ENCODE results near the gene FAM149A. TPM values are rescaled to one million over a fixed set of nuclear protein-coding genes. Genes with fewer than 3 reads are reported as not detected.

Gene FAM149A
- total and polyA plus RNA-seq, 10 donors, result 0.61 to 7.3 (median 3.2) TPM

DNA sequence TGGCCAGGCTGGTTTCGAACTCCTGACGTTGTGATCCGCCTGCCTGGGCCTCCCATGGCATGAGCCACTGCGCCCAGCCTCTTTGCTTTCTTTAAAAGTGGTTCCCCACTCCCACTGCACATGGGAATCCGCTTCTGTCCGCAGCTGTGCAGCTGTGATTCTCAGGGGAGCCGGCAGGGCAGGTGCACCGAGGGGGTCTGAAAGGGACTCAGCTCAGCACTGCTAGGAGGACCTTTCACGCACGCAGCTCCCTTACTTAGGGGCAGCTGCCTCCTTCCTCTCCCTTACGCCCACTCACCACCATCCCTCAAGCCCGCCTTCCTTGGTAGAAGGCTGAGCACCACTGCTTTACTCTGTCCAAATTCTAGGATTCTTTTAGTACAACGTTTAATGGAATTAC lies 46.4 kb downstream of the FAM149A start:
- no peak for DNase-seq
- no peak overlapping the region for H3K27ac ChIP-seq
- TF ChIP-seq POLR2A (IDR thresholded peaks at IDR 0.05) (no peak), POLR2AphosphoS5 (IDR thresholded peaks at IDR 0.05) (no peak)
- TF ChIP-seq, protein P1, sequence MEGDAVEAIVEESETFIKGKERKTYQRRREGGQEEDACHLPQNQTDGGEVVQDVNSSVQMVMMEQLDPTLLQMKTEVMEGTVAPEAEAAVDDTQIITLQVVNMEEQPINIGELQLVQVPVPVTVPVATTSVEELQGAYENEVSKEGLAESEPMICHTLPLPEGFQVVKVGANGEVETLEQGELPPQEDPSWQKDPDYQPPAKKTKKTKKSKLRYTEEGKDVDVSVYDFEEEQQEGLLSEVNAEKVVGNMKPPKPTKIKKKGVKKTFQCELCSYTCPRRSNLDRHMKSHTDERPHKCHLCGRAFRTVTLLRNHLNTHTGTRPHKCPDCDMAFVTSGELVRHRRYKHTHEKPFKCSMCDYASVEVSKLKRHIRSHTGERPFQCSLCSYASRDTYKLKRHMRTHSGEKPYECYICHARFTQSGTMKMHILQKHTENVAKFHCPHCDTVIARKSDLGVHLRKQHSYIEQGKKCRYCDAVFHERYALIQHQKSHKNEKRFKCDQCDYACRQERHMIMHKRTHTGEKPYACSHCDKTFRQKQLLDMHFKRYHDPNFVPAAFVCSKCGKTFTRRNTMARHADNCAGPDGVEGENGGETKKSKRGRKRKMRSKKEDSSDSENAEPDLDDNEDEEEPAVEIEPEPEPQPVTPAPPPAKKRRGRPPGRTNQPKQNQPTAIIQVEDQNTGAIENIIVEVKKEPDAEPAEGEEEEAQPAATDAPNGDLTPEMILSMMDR (IDR thresholded peaks at IDR 0.05 in 8 of 11, conservative IDR thresholded peaks at IDR 0.05 in 3 of 11), result no peak
- intact Hi-C loops (cut with DNase I; ENCODE audit: low total_unique reads), result no loop called here
- WGBS, 5 donors, result 88 to 95% (median 90%) methylated on average over 13 of the region's 13 CpGs
- H3K9me3 ChIP-seq, result no peaks in the 10 kb centered on the region
- H3K4me1 ChIP-seq, result peaks cover 0 to 1% (median 0%) of the 10 kb centered on the region in 6 donors
- no peaks in the 10 kb centered on the region for H3K36me3 ChIP-seq
- no peak overlapping the region for H3K4me3 ChIP-seq
- peaks cover 0 to 21% (median 4%) of the 10 kb centered on the region in 7 donors for H3K27me3 ChIP-seq (replicated peaks in 1 of 7)

DNA sequence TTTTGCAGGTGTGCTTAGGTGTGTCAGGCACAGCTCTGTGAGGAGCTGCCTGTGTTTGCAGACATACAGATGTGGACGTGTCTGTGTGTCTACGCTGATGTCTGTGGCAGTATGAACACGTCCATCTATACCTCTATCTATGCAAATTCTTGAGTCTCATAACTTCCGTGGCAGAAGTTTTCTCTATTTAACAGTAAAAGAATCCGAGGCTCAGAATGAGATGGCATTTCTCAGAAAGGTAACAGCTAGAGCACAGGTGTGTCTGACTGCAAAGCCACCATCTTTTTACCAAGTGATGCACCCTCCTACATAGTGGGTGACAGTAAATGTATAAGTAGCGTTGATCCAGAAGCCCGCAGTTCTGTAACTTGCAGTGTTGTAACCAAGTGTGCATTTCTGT lies 47.0 kb downstream of the FAM149A start:
- intact Hi-C loops (cut with DNase I; ENCODE audit: low total_unique reads), result no loop called here
- H3K27ac ChIP-seq, result no peak overlapping the region

DNA sequence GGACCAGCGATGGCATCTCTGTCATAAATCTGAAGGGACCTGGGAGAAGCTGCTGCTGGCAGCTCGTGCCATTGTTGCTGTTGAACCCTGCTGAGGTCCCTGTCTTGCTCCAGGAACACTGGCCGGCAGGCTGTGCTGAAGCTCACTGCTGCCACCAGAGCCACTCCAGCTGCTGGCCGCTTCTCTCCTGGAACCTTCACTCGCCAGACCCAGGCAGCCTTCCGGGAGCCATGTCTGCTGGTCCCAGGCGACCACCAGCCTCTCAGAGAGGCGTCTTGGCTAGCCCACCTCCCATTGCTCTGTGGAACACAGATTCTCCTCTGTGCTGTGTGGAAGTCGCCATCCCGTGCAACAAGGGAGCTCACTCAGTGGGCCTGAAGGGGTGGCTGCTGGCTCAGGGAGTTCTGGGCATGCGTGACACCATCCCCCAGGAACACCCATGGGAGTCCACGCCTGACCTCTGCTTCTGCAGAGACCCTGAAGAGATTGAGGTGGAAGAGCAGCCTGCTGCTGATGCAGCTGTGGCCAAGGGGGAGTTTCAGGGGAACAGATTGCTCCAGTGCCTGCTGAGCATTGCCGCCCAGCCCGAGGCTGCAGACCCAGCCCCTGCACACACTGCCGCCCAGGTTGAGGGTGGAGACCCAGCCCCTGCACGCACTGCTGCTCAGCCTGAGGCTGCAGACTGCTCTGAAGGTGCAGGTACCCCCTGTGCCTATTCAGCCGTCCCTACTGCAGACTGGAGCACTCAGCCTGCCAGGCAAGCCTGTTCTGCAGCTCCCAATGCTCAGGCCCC lies 53.7 kb downstream of the FAM149A start:
- Histone ChIP-seq H3K27ac (no peak overlapping the region), H3K9me3 (no peaks in the 10 kb centered on the region), H3K36me3 (no peaks in the 10 kb centered on the region), H3K4me1 (no peaks in the 10 kb centered on the region), H3K4me3 (no peak overlapping the region), H3K27me3 (replicated peaks in 1 of 7) (peaks cover 0 to 6% (median 0%) of the 10 kb centered on the region in 7 donors)
- no peak for DNase-seq
- intact Hi-C loops (cut with DNase I; ENCODE audit: low total_unique reads), result no loop called here
- no peak for TF ChIP-seq POLR2AphosphoS5 (IDR thresholded peaks at IDR 0.05)
- TF ChIP-seq, protein P1 (IDR thresholded peaks at IDR 0.05 in 8 of 11, conservative IDR thresholded peaks at IDR 0.05 in 3 of 11), result no peak
- no peak for TF ChIP-seq POLR2A (IDR thresholded peaks at IDR 0.05)
- WGBS, 5 donors, result 72 to 86% (median 81%) methylated on average over 6 to 17 of the region's 17 CpGs

More for the DNA sequence above, 47.0 kb downstream of the FAM149A start:
- DNase-seq, result no peak
- H3K9me3 ChIP-seq, result no peaks in the 10 kb centered on the region
- 77 to 92% (median 89%) methylated on average over 7 of the region's 7 CpGs for WGBS, 5 donors
- H3K27me3 ChIP-seq (replicated peaks in 1 of 7), result peaks cover 0 to 15% (median under 1%) of the 10 kb centered on the region in 7 donors
- H3K36me3 ChIP-seq, result no peaks in the 10 kb centered on the region
- H3K4me3 ChIP-seq, result no peak overlapping the region
- no peak for TF ChIP-seq POLR2AphosphoS5 (IDR thresholded peaks at IDR 0.05)
- TF ChIP-seq POLR2A (IDR thresholded peaks at IDR 0.05), result no peak
- TF ChIP-seq, protein P1 (IDR thresholded peaks at IDR 0.05 in 8 of 11, conservative IDR thresholded peaks at IDR 0.05 in 3 of 11), result no peak
- no peaks in the 10 kb centered on the region for H3K4me1 ChIP-seq

DNA sequence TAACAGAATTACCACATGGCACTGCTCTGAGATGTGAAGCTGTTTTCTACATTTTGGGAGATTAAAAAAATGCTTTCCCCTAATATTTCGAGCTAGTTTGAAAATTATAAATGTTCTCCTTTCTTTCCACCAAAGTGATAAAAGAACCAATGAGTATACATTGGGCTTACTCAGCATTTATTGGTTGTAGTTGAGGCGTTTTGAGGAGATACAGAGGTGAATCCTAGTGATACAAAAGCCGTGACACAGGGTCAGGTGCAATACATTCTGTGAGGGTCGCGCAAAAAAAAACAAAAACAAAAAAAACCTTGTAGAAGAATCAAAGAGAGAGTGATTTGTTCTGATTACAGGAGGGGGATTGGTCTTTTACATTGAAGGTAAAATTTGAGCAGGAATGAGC lies 54.5 kb downstream of the FAM149A start:
- Histone ChIP-seq H3K36me3 (no peaks in the 10 kb centered on the region), H3K27ac (no peak overlapping the region), H3K9me3 (no peaks in the 10 kb centered on the region), H3K4me3 (no peak overlapping the region), H3K27me3 (replicated peaks in 1 of 7) (no peaks in the 10 kb centered on the region), H3K4me1 (no peaks in the 10 kb centered on the region)
- DNase-seq, result no peak
- TF ChIP-seq POLR2AphosphoS5 (IDR thresholded peaks at IDR 0.05), result no peak
- TF ChIP-seq POLR2A (IDR thresholded peaks at IDR 0.05), result no peak
- TF ChIP-seq, protein P1 (IDR thresholded peaks at IDR 0.05 in 8 of 11, conservative IDR thresholded peaks at IDR 0.05 in 3 of 11), result no peak
- intact Hi-C loops (cut with DNase I; ENCODE audit: low total_unique reads), result no loop called here
- 82 to 90% (median 89%) methylated on average over 5 of the region's 5 CpGs for WGBS, 5 donors

All from spleen (tissue), 11 donors.